H1 (cell line): ENCODE results near the gene SSX2IP. TPM values are rescaled to one million over a fixed set of nuclear protein-coding genes. Genes with fewer than 3 reads are reported as not detected.

Experiments
- EP300 ChIP-seq, 2 experiments: IDR thresholded peaks; 1 replicate in 1 of 2; 2 replicates in 1 of 2; pipeline ENCODE4 v1.6.1; 2011 to 2012; ENCODE audit warnings: low read depth in 2 of 2, low read length in 2 of 2, mild to moderate bottlenecking in 2 of 2, borderline replicate concordance in 1 of 2, inconsistent platforms in 1 of 2, moderate library complexity in 1 of 2
- SIRT6 ChIP-seq: IDR thresholded peaks from one replicate; pipeline ENCODE4 v1.7.1; 2012; ENCODE audit warnings: low read length, inconsistent platforms
- polyA plus RNA-seq, 7 experiments: library from polyadenylated mRNA; depleted of rRNA in 3 of 7; stranded (reverse) in 5 of 7; unstranded in 2 of 7; fragments of >200 nt in 5 of 7; fragments of 200-250 nt in 2 of 7; gene quantifications; 1 replicate in 5 of 7; 2 replicates in 1 of 7; 4 replicates in 1 of 7; pipeline versions ENCODE4 v1.2.1 to v1.2.3, GENCODE V29; 2011 to 2013; ENCODE audit warnings: missing spikeins in 2 of 7, mixed read lengths in 2 of 7
- total RNA-seq: library from RNA; stranded (reverse); fragmentation: NEBNext Ultra II Directional; extraction: Animal tissue kit (Norgen Biotek cat#: 25700); gene quantifications from 2 replicates; pipeline ENCODE4 v1.2.1, GENCODE V29; 2021

Gene SSX2IP
- total and polyA plus RNA-seq, 2 of the 8 experiments (the other 6 are each of a cell fraction or from before 2014, with no cell fraction given): 4.0 to 31.3 TPM

GRCh38 chr1:84719543-84720217 is 29.4 kb upstream of the SSX2IP start (continued):
- TF ChIP-seq EP300 (IDR thresholded peaks at IDR 0.05; ENCODE audit: borderline replicate concordance in 1 of 2, low read depth in 2 of 2, low read length in 2 of 2) (no peak), SIRT6 (no peak)
